Measurements from ENCODE around the gene DACT1.

DACT1 gene

DNA sequence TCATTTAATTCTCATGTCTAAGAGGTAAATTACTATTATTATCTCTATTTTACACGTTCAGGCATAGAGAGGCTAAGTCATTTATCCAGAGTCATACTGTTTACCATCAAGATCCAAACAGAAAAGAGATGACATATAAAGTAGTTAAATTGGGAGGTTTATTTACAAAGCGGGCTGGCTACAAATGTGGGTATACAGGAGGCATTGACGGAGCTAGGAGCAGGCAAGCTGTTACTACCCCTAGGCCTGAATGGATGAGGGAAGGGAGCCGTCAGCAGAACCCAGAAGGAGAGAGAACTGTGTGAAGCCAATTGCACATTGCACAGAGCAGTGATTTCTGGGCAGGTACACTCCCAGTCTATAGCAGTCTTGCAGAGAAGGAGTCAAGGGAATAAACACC, 39.8 kb downstream of the DACT1 start:
- TF ChIP-seq, protein P1, sequence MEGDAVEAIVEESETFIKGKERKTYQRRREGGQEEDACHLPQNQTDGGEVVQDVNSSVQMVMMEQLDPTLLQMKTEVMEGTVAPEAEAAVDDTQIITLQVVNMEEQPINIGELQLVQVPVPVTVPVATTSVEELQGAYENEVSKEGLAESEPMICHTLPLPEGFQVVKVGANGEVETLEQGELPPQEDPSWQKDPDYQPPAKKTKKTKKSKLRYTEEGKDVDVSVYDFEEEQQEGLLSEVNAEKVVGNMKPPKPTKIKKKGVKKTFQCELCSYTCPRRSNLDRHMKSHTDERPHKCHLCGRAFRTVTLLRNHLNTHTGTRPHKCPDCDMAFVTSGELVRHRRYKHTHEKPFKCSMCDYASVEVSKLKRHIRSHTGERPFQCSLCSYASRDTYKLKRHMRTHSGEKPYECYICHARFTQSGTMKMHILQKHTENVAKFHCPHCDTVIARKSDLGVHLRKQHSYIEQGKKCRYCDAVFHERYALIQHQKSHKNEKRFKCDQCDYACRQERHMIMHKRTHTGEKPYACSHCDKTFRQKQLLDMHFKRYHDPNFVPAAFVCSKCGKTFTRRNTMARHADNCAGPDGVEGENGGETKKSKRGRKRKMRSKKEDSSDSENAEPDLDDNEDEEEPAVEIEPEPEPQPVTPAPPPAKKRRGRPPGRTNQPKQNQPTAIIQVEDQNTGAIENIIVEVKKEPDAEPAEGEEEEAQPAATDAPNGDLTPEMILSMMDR (IDR thresholded peaks at IDR 0.05; ENCODE audit: borderline replicate concordance, control extremely low read depth, extremely low read depth, insufficient read depth, missing control alignments), result no peak
- in situ Hi-C loops (cut with MboI; ENCODE audit: low sequenced_read_pairs, unreplicated experiment), result no loop called here
- no peak for DNase-seq (ENCODE audit: low spot score)

DNA sequence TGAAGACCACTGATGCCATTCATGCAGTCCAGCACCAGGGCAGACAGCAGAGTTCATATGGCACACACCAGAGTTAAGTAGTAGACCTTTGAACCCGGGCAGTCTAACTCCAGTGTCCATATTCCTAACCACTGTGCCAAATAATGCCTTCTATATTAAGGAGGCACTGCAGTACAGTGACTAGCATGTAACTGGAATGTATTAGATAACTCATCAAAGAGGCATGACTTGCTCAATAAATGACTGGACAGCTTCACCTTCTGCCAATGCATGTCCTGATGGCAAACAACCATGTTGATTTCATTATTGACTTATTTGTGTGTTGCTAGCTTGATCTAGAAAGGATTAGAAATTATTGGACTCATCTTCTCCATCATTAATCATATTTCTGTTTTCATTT, 40.2 kb downstream of the DACT1 start:
- TF ChIP-seq, protein P1 (IDR thresholded peaks at IDR 0.05; ENCODE audit: borderline replicate concordance, control extremely low read depth, extremely low read depth, insufficient read depth, missing control alignments), result no peak
- DNase-seq (ENCODE audit: low spot score), result no peak
- in situ Hi-C loops (cut with MboI; ENCODE audit: low sequenced_read_pairs, unreplicated experiment), result no loop called here

DNA sequence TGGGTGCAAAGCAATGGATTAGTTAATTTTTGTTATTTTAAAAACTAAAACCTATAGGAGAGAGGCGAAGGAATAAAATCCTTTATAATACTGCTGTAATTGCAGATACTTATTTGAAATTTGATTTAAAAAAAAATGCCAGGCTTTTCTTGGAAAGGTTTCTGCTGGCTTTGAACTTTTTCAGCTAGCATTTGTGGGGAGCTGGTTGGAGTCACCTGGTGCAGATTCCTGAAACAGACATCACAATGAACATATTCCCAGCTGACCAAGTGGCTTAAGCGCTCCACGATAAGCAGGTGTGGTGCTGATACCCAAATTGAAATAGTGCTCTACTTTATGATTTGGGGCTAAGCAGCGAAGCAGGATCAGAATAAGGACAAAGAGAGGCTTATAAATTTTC, 42.9 kb downstream of the DACT1 start:
- no peak for DNase-seq (ENCODE audit: low spot score)
- TF ChIP-seq, protein P1 (IDR thresholded peaks at IDR 0.05; ENCODE audit: borderline replicate concordance, control extremely low read depth, extremely low read depth, insufficient read depth, missing control alignments), result no peak
- in situ Hi-C loops (cut with MboI; ENCODE audit: low sequenced_read_pairs, unreplicated experiment), result no loop called here

DNA sequence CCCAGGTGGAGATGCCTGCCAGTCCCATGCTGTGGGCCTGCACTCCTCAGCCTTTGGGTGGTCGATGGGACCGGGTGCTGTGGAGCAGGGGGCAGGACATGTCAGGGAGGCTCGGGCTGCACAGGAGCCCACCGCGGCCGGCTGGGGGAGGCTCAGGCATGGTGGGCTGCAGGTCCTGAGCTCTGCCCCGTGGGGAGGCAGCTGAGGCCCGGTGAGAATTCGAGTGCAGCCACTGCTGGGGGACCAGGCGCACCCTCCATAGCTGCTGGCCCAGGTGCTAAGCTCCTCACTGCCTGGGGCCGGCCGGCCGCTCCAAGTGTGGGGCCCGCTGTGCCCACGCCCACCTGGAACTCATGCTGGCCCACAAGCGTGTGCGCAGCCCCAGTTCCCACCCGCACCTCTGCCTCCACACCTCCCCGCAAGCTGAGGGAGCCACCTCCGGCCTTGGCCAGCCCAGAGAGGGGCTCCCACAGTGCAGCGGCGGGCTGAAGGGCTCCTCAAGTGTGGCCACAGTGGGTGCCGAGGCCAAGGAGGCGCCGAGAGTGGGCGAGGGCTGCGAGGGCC, 49.6 kb downstream of the DACT1 start:
- TF ChIP-seq, protein P1 (IDR thresholded peaks at IDR 0.05; ENCODE audit: borderline replicate concordance, control extremely low read depth, extremely low read depth, insufficient read depth, missing control alignments), result no peak
- in situ Hi-C loops (cut with MboI; ENCODE audit: low sequenced_read_pairs, unreplicated experiment), result no loop called here
- no peak for DNase-seq (ENCODE audit: low spot score)

DNA sequence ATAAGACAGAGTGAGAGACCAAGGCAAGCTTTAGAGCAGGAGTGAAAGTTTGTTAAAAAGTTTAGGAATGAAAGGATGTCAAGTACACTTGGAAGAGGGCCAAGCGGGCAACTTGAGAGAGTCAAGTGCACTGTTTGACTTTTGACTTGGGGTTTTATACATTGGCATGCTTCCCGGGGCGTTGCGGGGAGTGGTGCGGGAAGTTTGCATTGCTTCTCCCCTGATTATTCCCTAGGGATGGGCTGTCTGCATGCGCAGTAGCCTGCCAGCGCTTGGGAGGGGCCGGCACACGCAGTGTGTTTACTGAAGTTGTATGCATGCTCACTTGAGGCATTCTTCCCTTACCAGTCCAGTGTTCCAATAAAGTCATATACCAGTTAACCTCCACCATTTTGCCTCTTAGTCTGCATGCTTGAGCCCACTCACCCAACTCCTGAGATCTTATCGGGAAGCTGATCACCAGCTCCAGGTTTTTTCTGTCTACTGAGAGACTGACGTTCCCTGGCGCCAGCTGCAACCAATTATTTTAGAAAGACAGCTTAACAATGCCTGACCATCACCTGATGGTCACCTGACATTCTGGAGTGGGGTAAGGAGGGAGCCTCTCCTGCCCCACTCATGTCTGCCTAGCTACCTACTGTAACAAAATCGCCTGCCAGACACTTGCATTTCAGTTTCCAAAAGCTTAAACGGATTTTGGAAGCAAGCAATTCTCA, 53.2 kb downstream of the DACT1 start:
- no peak for DNase-seq (ENCODE audit: low spot score)
- TF ChIP-seq, protein P1 (IDR thresholded peaks at IDR 0.05; ENCODE audit: borderline replicate concordance, control extremely low read depth, extremely low read depth, insufficient read depth, missing control alignments), result no peak
- in situ Hi-C loops (cut with MboI; ENCODE audit: low sequenced_read_pairs, unreplicated experiment), result no loop called here

DNA sequence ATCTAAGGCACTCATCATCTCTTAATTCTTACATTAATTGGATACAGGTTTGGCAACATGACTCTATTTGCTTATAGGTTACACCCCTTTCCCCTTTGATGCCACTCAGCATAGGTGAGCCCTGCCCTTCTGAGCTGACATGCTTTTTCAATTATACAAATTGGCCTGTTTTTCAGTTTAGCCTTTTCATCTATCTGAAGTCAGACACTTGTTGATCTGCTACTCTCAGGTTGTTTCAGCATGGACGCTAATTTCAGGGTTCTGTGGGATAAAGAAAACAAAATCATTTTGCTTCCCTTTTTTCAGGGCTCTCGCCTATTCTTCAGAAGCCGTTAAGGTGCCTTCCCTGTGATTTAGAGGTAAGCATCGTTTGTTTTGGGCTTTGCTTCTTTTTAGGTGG, 55.3 kb downstream of the DACT1 start:
- TF ChIP-seq, protein P1 (IDR thresholded peaks at IDR 0.05; ENCODE audit: borderline replicate concordance, control extremely low read depth, extremely low read depth, insufficient read depth, missing control alignments), result no peak
- no peak for DNase-seq (ENCODE audit: low spot score)
- in situ Hi-C loops (cut with MboI; ENCODE audit: low sequenced_read_pairs, unreplicated experiment), result no loop called here

Data from GM13976 (cell line).